Measurements from ENCODE around the gene CDX2.

- TF ChIP-seq ZNF324 (CRISPR knock-in tag; IDR thresholded peaks at IDR 0.05) (no peak), NRF1 (conservative IDR thresholded peaks at IDR 0.05 in 1 of 2, IDR thresholded peaks at IDR 0.05 in 1 of 2) (no peak), ZNF3 (CRISPR knock-in tag; IDR thresholded peaks at IDR 0.05) (no peak), RBM15 (IDR thresholded peaks at IDR 0.05; ENCODE audit: insufficient read depth, low read length) (no peak), ZBED1 (IDR thresholded peaks at IDR 0.05) (no peak), BCLAF1 (IDR thresholded peaks at IDR 0.05; ENCODE audit: borderline replicate concordance in 1 of 2, control insufficient read depth in 1 of 2, low read depth in 2 of 2, low read length in 1 of 2) (no peak)
Measured at GRCh38 chr13:27985600-27985999, 16.5 kb upstream of the CDX2 start.

Data from K562 (cell line).